Measurements from ENCODE around the gene LIN7B.
A peak's percentile ranks its signal among the peaks of the same experiment; 100 is the strongest.

DNA sequence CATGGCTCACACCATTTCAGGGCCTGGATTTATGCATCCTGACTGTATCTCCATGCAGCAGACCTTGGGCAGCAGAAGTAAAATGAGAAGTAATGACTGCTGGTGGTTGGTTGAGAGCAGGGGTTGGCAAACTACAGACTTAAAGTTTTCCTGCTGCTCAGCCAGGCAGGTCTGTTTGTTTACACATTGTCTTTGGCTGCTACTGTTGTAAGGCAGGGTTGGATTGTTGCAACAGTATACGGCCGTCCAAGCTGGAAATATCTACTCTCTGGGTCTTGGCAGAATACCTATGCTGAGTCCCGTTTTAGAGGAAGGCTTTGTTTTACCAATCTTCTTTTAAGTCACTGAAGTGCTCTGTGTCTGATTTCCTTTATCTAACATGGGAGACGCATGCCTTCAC is 15.4 kb upstream of the LIN7B start:
- TF ChIP-seq CHD2 (IDR thresholded peaks at IDR 0.05; ENCODE audit: low read length), result no peak
- TF ChIP-seq KDM1A (IDR thresholded peaks at IDR 0.05; ENCODE audit: borderline replicate concordance, low read length), result no peak
- TF ChIP-seq KDM5A (IDR thresholded peaks at IDR 0.05; ENCODE audit: low read length), result no peak
- no peak for TF ChIP-seq EGR1 (IDR thresholded peaks at IDR 0.05; ENCODE audit: borderline replicate concordance, low read depth, low read length)
- no peak for TF ChIP-seq NRF1 (IDR thresholded peaks at IDR 0.05; ENCODE audit: low read depth, low read length)
- TF ChIP-seq, protein P1, sequence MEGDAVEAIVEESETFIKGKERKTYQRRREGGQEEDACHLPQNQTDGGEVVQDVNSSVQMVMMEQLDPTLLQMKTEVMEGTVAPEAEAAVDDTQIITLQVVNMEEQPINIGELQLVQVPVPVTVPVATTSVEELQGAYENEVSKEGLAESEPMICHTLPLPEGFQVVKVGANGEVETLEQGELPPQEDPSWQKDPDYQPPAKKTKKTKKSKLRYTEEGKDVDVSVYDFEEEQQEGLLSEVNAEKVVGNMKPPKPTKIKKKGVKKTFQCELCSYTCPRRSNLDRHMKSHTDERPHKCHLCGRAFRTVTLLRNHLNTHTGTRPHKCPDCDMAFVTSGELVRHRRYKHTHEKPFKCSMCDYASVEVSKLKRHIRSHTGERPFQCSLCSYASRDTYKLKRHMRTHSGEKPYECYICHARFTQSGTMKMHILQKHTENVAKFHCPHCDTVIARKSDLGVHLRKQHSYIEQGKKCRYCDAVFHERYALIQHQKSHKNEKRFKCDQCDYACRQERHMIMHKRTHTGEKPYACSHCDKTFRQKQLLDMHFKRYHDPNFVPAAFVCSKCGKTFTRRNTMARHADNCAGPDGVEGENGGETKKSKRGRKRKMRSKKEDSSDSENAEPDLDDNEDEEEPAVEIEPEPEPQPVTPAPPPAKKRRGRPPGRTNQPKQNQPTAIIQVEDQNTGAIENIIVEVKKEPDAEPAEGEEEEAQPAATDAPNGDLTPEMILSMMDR (IDR thresholded peaks at IDR 0.05; ENCODE audit: control extremely low read depth in 1 of 3, insufficient read depth in 1 of 3, low read depth in 1 of 3, low read length in 3 of 3), result no peak
- no peak for TF ChIP-seq CEBPB (IDR thresholded peaks at IDR 0.05; ENCODE audit: low read depth, low read length)
- TF ChIP-seq MAFK (IDR thresholded peaks at IDR 0.05; ENCODE audit: low read depth, low read length), result no peak
- TF ChIP-seq POLR2AphosphoS5 (IDR thresholded peaks at IDR 0.05; ENCODE audit: low read depth, low read length), result 0 out of 2 replicates have a peak, but pooled peaks have one; percentile 19
- TF ChIP-seq POLR2A (IDR thresholded peaks at IDR 0.05; ENCODE audit: control extremely low read depth in 1 of 2, low read depth in 2 of 2, low read length in 2 of 2), result no peak
- TF ChIP-seq NANOG (IDR thresholded peaks at IDR 0.05; ENCODE audit: insufficient read depth, low read depth, low read length, poor library complexity, severe bottlenecking), result no peak
- TF ChIP-seq BRCA1 (IDR thresholded peaks at IDR 0.05; ENCODE audit: low read depth, low read length), result no peak
- no peak for TF ChIP-seq HDAC2 (IDR thresholded peaks at IDR 0.05; ENCODE audit: borderline replicate concordance in 1 of 2, low read depth in 2 of 2, low read length in 2 of 2)
- no peak for TF ChIP-seq YY1 (IDR thresholded peaks at IDR 0.05; ENCODE audit: low read depth, low read length)
